ENCODE data around the gene FHAD1.

The FHAD1 gene

DNA sequence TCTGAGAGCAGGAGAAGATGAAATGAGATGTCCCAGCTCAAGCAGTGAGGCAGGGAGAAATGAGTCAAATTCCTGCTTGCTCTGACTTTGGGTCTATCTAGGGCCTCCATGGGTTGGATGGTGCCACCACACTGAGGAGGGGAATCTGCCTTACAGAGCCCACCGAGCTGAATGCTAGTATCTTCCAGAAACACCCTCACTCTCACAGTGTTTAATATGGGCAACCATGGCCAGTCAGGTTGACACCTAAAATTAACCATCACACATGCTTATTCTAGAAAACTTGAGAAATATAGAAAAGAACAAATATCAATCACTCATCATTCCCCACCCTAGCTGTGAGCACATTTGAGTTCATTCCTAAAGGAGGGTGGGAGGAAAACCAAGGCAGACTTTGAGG is 29.4 kb upstream of the FHAD1 start:
- TF ChIP-seq CTCF (IDR thresholded peaks at IDR 0.05; ENCODE audit: poor library complexity, severe bottlenecking): no peak

DNA sequence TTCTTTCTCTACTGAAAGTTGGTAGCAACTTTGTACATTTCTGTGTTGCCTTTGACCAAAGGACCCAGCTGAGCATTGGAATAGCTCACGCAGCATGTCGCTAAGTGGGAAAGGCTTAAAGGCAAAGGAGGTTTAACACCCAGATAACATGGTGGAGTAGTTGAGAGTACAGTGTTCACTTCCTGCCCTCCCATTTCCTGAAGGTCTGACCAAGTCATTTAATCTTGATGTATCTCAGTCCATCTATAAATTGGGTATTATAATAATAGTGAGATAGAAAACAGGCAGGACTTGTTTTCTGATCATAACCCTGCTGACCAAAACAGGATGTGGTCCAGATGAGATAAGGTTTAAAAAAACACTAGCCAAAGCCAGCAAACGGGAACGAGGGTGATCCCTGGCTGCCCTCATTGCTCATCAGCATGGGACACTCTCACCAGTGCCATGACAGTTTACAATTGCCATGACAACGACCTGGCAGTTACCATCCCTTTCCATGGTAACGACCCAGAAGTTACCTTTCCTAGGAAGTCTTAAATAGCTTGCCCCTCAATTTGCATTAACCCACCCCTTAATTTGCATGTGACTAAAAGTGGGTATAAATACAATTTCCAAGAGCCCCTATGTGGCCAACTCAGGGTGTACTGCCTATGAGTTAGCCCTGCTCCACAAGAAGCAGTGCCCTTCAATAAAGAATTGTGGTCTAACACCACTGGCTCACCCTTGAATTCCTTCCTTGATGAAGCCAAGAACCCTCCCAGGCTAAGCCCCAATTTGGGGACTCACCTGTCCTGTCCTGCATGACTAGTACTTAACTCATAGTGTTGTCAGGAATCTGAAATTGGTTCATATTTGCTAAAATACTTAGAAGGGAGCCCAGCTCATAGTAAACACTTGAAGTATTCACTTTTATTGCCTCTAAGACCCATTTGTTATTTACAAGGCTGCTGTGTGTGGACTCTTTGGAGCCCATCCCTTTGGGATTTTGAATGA is 28.4 kb upstream of the FHAD1 start:
- Histone ChIP-seq H3K4me1 (ENCODE audit: insufficient read depth, poor library complexity, severe bottlenecking) (no peaks in the 10 kb centered on the region), H3K27ac (ENCODE audit: poor library complexity, severe bottlenecking) (no peak overlapping the region), H3K4me3 (ENCODE audit: severe bottlenecking) (no peak overlapping the region), H3K36me3 (ENCODE audit: low read depth) (peaks cover 24% of the 10 kb centered on the region), H3K27me3 (ENCODE audit: insufficient read depth, poor library complexity, severe bottlenecking) (no peaks in the 10 kb centered on the region), H3K9me3 (ENCODE audit: severe bottlenecking) (no peaks in the 10 kb centered on the region)
- no peak for ATAC-seq (ENCODE audit: low read depth)
- no peak for DNase-seq (ENCODE audit: low spot score)
- no peak for TF ChIP-seq CTCF (IDR thresholded peaks at IDR 0.05; ENCODE audit: poor library complexity, severe bottlenecking)

More for the DNA sequence above, 29.4 kb upstream of the FHAD1 start:
- Histone ChIP-seq H3K27ac (ENCODE audit: poor library complexity, severe bottlenecking) (no peak overlapping the region), H3K4me1 (ENCODE audit: insufficient read depth, poor library complexity, severe bottlenecking) (no peaks in the 10 kb centered on the region), H3K4me3 (ENCODE audit: severe bottlenecking) (no peak overlapping the region), H3K27me3 (ENCODE audit: insufficient read depth, poor library complexity, severe bottlenecking) (no peaks in the 10 kb centered on the region), H3K36me3 (ENCODE audit: low read depth) (peaks cover 24% of the 10 kb centered on the region), H3K9me3 (ENCODE audit: severe bottlenecking) (no peaks in the 10 kb centered on the region)
- ATAC-seq (ENCODE audit: low read depth) (no peak), DNase-seq (ENCODE audit: low spot score) (no peak)

GRCh38 chr1:15219280-15220023 is 27.6 kb upstream of the FHAD1 start:
- no peak for ATAC-seq (ENCODE audit: low read depth)
- Histone ChIP-seq H3K27ac (ENCODE audit: poor library complexity, severe bottlenecking) (no peak overlapping the region), H3K9me3 (ENCODE audit: severe bottlenecking) (no peaks in the 10 kb centered on the region), H3K27me3 (ENCODE audit: insufficient read depth, poor library complexity, severe bottlenecking) (no peaks in the 10 kb centered on the region), H3K4me3 (ENCODE audit: severe bottlenecking) (no peak overlapping the region), H3K36me3 (ENCODE audit: low read depth) (peaks cover 24% of the 10 kb centered on the region), H3K4me1 (ENCODE audit: insufficient read depth, poor library complexity, severe bottlenecking) (no peaks in the 10 kb centered on the region)
- no peak for DNase-seq (ENCODE audit: low spot score)
- TF ChIP-seq CTCF (IDR thresholded peaks at IDR 0.05; ENCODE audit: poor library complexity, severe bottlenecking): no peak

DNA sequence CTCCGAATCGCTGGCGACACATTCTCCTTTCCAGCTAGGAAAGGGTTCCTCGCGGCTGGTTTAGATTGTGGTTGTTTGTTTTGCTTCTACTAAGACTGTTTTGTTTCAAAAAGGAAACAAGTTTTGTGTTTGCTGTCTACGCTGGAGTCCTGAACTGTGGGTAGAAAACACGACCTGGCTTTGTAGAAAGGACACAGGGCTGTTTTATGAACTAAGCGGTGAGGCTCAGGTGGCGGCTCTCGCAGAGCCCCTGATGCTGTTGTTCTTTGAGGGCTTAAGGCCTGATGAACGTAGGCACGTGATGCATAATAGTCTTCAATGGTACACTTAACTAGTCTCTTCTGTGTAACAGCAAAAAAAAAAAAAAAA is 27.0 kb upstream of the FHAD1 start:
- DNase-seq (ENCODE audit: low spot score): no peak
- TF ChIP-seq CTCF (IDR thresholded peaks at IDR 0.05; ENCODE audit: poor library complexity, severe bottlenecking): no peak
- Histone ChIP-seq H3K4me1 (ENCODE audit: insufficient read depth, poor library complexity, severe bottlenecking) (no peaks in the 10 kb centered on the region), H3K9me3 (ENCODE audit: severe bottlenecking) (no peaks in the 10 kb centered on the region), H3K27me3 (ENCODE audit: insufficient read depth, poor library complexity, severe bottlenecking) (no peaks in the 10 kb centered on the region), H3K27ac (ENCODE audit: poor library complexity, severe bottlenecking) (no peak overlapping the region), H3K36me3 (ENCODE audit: low read depth) (peaks cover 20% of the 10 kb centered on the region), H3K4me3 (ENCODE audit: severe bottlenecking) (no peak overlapping the region)
- no peak for ATAC-seq (ENCODE audit: low read depth)
